GM21576 (cell line): ENCODE measurements around the gene ALDH3B2.
A peak's percentile ranks its signal among the peaks of the same experiment; 100 is the strongest.
"Not testable (repeated sequence)": the region's sequence is repeated elsewhere in the genome, so short reads cannot be mapped to it uniquely, and the experiment has no call there.

Experiments
- ATAC-seq: cut with Tn5 transposase; IDR thresholded peaks from one replicate; pipeline ENCODE4 v1.9.1; 2021; ENCODE audit warnings: mild to moderate bottlenecking, moderate library complexity; ENCODE audit not compliant: unreplicated experiment

The ALDH3B2 gene

DNA sequence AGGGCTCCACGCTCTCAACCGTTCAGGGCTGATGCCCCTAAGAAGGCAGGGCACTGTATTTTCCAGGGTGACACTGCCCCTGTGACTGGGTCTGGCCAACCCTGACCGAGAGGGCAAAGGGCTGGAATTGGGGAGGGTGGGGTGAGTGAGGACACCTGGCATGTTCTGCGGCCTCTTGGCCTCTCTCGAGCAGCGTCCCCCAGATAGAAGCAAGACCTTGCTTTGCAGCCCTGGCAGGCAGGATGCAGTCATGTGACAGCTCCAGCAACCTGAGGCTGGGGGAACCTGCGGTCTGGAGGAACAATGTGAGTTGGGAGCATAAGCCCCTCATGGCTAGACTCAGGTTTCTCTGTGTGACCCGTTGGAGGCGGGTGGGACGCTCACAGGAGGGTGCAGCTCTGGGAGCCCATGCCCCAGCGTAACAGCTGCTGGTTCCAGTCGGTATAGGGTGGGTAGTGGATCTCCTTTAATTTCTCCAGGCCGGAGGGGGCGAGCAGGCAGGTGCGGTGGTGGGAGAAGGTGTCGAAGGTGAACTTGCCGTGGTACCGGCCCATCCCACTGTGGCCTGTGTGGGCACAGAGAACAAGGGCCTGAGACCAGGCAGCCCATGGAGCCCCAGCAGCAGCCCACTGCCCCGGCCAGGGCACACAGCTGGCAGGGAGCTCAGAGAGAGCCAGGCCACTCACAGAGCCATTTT lies 11.4 kb downstream of the ALDH3B2 start:
- ATAC-seq = no peak

DNA sequence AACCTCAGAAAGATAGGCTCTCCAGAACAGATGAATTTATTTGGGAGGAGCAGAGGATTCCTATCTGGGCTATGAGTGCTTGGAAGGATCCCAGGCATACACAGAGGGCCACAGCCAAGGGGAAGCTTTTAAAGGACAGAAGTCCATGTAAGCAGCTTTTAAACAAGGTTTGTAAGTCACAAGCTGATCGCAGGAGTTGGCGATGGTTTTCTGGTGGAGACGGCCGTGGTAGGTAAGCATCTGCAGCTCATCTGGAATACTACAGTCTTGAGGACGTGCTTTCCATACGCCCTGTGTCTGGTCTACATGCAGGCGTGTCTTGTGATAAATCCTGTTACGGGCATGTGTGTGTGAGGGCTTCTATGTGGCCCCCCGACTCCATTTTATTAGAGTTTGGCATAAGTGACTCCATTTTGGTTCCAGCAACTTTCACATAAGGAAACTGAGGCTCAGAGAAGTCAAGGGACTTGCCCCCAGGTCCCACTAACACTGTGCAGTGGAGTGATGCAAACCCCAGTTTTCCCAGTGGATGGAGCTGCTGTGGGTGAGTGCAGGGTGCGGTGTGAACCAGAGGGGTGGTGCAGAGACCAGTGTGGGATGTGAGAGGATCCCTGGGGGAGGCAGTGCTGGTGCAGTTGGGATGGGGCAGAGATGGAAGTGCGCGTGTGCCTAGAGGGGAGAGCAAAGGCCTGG lies 12.1 kb downstream of the ALDH3B2 start:
- no peak for ATAC-seq

DNA sequence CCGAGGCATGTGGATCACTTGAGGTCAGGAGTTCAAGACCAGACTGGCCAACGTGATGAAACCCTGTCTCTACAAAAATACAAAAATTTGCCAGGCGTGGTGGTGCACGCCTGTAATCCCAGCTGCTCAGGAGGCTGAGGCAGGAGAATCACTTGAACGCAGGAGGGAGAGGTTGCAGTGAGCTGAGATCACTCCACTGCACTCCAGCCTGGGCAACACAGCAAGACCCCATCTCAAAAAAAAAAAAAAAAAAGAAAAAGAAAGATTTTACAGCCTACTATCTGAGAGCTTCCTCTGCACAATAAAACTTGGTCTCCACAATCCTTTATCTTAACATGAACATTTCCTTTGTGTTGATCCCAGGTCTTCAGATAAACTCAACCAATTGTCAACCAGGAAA lies 13.7 kb downstream of the ALDH3B2 start:
- ATAC-seq = not testable (repeated sequence)

DNA sequence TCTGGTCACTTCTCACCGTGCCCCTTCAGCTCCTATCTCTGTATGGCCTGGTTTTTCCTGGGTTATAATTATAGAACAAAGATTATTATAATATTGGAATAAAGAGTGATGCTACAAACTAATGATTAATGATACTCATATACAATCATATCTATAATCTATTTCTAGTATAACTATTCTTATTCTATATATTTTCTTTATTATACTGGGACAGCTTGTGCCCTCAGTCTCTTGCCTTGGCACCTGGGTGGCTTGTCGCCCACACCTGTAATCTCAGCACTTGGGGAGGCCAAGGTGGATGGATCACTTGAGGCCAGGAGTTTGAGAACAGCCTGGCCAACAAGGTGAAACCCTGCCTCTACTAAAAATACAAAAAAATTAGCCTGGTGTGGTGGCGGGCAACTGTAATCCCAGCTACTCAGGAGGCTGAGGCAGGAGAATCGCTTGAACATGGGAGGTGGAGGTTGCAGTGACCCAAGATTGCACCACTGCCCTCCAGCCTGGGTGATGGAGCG lies 14.7 kb downstream of the ALDH3B2 start:
- ATAC-seq = not testable (repeated sequence)

DNA sequence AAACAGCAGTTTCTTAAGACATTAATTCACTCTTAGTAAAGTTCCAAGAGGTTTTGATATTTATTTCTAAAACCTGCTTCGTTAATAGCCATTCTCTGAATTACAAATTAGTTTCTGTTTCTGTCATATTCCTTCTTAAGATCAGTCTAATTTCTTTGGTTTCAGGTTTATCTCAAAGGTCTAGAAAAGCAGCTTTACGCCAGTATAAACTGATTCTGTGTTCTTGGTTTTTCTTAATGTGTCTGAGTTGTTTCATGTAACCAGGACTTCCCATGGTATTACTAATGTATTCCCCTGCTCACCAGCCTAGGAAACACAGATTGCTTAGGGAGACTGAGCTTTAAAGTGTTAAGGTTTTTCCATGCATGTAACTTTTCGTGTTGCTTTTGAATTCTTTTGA lies 17.1 kb downstream of the ALDH3B2 start:
- ATAC-seq = no peak

DNA sequence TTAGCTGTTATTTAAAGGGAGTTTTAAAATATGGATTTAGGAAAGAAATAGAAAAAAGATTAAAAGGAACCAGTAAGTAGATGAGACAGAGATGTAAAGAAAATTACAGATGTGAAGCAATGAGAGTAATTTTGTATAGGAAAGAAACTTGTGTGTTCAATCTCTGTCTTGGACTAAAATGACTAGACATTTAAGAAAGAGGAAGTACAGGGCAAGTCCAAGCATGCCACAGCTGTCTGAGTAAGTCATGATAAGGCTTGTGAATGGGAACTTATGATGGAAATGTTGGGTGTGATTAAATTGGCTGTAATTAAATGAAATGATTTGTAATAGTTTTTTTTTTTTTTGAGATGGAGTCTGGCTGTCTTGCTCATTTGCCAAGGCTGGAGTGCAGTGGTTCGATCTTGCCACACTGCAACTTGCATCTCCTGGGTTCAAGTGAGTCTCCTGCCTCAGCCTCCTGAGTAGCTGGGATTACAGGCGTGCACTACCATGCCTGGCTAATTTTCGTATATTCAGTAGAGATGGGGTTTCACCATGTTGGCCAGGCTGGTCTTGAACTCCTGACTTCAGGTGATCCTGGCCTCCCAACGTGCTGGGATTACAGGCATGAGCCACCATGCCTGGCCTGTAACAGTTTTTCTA lies 18.0 kb downstream of the ALDH3B2 start:
- ATAC-seq = no peak

DNA sequence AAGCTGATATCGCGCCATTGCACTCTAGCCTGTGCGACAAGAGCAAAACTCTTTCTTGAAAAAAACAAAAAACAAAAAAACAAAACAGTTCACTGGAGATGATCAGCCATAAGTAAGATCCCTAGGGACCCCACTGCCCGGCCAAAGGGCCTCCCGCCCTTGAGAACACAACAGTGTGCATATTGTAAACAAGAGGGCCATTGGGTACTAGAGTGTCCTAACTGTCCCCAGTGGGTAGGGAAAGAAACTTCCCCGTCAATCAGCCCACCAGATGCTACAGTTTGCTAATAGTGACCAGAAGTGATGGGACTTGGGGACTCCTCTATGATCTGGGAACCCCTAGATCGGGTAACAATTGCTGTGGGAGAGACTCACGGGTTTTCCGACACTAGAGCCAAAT lies 20.2 kb downstream of the ALDH3B2 start:
- ATAC-seq = no peak

DNA sequence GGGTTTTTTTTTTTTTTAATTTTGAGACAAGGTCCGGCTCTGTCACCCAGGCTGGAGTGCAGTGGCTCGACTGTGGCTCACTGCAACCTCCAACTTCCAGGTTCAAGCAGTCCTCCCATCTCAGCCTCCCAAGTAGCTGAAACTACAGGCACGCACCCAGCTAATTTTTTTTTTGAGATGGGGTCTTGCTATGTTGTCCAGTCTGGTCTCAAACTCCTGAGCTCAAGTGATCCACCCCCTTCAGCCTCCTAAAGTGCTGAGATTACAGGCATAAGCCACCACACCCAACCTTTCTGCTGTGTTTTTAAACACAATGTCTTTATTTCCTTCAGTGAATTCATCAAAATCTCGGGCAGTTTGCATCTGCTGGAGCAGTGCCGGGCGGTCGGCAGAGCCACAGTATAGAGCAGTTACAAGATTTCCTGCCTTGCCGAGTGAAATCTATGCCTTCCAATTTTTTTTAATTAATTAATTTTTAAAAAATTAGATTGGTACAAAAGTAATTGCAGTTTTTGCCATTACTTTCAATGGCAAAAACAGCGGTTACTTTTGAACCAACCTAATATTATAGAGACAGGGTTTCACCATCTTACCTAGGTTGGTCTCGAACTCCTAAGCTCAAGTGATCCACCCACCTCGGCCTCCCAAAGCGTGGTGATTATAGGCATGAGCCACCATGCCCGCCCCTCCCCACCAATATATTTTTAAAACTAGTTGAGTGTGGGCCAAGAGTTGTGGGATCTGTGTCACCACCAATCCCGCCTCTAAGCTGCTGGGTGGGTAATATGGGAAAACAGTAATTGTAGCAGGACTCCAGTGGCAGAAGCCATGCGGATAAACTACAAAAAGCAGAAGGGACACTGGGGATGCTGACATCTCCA lies 21.2 kb downstream of the ALDH3B2 start:
- no peak for ATAC-seq

DNA sequence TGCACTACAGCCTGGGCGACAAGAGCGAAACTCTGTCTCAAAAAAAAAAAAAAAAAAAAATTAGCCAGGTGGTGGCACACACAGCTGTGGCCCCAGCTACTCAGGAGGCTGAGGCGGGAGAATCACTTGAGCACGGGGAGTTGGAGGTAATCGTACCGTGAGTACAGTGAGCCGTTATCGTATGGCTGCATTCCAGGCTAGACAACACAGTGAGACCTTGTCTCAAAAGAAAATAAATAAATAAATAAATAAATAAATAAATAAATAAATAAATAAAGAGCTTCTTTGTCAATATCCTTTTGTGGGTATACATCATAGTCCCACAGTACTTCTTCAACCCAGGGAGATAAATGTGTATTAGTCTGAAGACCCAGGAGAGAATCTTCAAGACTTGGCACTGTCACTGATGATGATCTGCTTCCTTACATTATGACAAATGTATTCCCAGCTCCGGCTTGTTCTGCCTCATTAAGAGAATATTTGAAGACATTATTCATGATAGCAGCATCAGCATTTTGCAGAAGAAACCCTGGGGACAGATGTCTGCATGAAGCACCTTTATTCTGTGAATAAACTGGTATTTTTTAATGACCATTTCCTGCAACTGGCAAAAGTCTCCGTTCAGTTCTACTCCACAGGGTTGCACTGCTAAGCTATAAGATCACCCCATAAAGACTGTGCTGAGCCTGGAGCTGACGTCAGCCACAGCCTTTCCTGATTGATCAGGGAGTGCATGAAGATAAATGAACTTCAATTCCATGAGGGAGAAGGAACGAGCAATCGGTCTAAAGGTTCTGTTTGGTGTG lies 22.2 kb downstream of the ALDH3B2 start:
- ATAC-seq = no peak

DNA sequence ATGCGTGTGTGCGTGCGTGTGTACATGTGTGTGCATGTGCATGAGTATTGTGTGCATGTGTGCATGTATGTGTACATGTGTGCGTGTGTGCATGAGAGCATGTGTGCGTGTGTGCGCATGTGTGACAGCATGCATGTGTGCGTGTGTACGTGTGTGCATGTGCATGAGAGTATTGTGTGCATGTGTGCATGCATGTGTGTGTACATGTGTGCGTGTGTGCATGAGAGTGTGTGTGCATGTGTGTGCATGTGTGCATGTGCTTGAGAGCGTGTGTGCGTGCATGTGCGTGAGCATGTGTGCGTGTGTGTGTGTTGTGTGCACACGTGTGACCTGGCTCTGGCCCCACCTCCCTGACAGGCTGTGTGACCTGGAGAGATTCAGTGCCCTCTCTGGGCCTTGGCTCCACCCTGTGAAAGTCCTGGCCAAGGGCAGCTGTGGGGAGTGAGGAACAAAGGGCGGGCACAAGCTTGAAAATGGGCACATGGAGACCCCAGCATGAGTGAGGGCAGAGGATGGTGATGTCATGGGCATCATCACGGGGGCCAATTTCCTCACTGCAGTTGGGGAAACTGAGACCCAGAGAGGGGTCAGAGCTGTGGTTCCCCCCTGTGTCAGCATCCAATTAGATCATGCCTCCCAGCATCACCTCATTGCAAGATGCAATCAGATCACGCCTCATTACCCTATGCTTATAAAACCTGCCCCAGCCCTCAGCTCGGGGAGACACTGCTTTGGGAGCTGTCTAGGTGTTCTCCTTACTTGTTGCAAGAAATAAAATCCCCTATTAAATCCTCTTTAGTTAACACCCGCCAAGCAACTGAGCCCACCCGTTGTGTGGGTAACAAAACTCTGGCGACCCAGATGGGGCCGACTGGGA lies 24.6 kb downstream of the ALDH3B2 start:
- no peak for ATAC-seq

DNA sequence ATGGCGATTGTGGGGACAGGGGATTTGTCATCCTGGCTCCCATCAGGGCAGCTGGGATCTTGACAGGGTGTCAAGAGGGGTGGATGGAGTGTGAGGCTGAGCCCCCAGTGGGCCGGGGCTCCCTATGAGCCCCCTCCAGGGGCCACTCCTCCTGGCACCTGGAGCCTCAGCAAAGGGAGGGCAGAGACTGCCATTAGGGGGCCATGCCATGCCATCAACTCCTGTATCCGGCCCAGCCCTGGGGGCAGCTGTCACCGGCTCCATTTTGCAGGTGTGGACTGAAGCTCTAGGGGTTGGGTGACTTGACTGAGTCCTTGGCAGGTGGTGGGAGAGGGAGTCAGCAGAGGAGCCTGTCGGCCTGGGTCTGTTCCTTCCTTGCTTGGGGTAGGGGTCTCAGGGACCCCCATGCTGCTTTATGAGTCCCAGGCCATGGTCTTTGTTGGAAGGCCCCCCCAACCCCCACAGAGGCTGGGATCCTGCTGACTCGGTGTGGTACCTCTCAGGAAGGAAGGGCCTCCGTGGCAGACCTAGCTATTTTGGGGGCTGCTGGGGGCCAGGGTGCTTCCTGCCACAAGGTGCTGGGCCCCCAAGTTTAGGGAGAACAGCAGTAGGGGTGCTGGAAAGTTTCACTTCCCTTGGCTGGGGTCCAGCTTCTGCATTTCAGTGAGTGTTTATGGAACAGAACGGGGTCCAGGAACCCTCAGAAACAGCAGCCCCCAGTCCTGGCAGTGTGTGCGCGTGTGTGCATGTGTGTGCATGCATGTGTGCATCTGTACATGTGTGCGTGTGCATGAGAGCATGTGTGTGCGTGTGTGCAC lies 25.4 kb downstream of the ALDH3B2 start:
- peak; percentile 7 for ATAC-seq

DNA sequence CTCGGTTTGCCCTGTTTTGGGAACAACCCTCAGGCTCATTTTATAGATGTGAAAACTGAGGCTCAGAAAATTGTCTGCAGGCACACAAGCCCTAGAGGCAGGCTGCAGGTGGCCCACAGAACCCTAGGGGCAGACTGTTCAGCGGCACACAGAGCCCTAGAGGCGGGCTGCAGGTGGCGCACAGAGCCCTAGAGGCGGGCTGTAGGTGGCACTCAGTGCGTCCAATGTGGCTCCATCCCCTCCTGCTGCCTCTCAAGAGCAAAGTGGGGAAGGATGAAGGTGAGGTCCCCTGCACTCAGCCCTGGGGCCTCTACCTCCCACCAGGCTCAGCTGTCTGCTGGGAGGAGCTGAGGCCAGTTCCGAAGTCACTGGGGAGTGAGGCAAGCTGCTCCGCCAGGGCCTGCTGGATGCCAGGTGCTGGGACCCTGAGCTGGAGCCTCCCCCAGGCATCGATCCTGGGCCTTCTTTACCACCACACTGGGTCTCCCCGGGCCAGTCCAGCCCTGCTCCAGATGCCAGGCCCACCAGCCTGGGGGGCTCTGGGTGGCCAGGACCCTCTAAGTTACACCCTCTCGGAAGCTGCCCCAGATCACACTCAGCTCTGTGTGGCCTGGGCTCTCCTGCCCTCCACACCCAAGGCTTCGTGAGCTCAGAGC lies 26.2 kb downstream of the ALDH3B2 start:
- peak; percentile 35 for ATAC-seq

DNA sequence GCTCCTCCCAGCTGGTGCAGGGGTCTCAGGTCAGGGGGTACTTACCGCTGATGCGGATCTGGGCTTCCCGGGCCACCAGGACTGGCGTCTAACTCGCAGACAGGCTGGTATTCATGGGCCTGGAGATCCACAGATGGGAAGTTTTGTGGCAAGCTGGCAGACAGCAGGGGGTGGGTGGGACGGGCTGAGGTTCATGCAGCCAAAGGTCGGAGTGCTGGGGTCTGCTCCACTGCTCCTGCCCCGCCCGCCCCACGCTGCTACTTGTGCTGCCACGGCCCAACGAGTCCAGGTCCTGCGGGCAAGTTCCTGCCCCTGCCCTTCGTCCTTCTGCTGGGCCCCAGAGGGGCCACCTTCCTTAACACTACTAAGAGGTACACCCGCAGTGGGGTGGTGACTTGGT lies 27.0 kb downstream of the ALDH3B2 start:
- ATAC-seq = no peak

DNA sequence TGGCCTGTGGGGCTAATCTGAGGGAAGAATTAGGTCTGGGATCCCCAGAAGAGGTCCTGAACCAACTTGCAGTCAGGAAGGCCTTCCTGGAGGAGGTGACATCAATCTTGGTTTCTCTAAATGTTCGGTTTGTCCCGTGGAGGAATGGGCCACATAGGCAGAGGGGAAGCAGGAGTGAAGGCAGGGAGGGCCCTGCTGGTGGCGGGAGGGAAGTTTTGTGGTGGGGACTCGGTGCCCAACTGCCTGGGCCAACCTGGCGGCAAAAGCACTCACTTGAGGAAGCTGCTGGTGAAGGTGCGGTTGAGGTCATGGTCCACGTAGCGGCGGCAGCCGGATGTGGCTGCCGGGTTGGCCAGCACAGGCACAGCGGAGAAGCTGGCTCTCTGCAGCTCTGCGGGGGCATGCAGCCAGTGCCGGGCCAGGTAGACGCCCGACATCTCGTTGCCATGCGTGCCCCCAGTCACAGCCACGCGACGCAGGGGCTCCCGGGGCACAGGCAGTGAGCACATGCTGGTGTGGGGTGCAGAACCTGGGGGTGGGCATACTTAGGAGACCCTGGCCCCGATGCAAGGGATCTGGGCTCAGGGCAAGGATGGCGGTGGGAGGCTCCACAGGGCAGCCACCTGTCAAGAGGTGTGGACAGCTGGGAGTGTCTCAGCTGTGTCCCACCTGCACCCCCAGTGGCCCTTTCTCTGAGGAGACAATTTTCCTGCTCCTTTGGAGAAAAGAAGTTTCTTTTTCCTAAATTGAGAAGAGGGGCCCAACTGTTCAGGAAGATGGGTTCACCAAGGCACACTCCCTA lies 27.7 kb downstream of the ALDH3B2 start:
- no peak for ATAC-seq

DNA sequence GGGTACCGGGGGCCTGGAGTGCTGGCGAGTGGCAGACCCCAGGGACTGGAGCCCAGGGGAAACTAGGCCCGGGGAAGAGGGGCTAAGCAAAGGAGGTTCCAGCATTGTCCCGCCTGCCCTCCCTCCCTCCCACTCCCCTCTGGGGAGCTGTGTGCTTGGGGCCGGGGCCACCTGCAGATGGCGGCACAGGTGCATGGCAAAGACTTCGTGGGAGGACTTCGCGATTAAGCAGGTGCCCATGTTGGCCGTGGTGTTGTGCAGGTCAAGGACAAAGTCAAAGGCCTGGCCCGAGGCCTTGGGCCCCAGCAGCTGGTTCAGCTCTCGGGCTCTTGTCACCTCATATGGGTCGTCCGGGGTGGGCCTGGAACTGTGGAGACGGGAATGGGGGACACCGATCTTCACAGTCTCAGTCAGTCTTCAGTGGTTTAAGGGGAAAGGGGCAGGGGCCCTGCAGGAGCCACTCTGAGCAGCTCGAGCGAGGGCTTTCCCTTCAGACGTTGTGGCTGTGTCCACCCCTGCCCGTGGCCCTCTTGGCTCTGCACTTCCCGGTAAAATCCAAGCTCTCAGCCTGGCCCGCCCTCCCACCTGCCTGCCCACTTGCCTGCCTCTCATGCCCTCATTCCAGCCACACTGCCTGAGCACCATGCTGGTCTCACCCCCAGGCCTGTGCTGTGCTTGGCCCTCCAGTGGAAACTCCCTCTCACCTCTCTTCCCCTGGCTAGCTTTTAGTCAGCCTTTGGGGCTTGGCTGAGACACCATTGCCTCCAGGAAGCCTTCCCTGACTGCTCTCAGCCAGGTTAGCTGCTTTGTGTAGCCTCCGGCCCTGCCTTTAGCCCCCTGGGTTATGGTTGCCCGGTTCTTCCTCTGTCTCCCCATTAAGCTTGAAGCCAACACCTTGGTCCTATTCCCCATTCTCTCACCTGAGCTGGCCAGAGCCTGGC lies 28.6 kb downstream of the ALDH3B2 start:
- no peak for ATAC-seq
